ENCODE data around the gene CD83. TPM values are rescaled to one million over a fixed set of nuclear protein-coding genes. Genes with fewer than 3 reads are reported as not detected.

Gene CD83
- total RNA-seq, 1 experiment from 2014 or later, result 5.5 TPM

DNA sequence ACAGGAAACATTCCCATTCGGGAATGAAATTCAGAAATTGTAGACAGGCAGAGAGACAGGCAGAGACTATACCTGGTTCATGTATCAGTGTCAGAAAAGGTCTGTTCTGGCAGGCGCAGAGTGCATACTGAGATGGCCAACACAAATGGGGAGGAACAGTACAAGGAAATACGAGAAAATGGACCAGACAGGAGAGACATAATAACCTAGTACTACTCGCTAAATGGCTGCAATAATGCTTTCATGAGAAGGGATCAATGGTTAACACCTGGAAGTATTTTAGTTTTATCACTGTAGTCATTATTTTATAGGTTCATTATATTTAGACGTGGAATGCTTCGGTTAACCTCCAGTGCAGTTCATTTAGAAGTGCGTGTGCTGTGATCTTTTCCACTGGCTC, 58.9 kb downstream of the CD83 start:
- H3K4me3 Mint-ChIP-seq, result no peak overlapping the region
- peaks cover 13% of the 10 kb centered on the region for H3K36me3 Mint-ChIP-seq
- TF ChIP-seq TP53 (CRISPR knock-in tag; IDR thresholded peaks at IDR 0.05) (no peak), ESRRA (CRISPR knock-in tag; IDR thresholded peaks at IDR 0.05; ENCODE audit: borderline replicate concordance) (no peak), ZNF416 (CRISPR knock-in tag; IDR thresholded peaks at IDR 0.05) (no peak), NR1H2 (CRISPR knock-in tag; IDR thresholded peaks at IDR 0.05) (no peak)
- H3K4me1 Mint-ChIP-seq, result no peaks in the 10 kb centered on the region
- no peak overlapping the region for H3K27ac Mint-ChIP-seq
- POLR2A ChIA-PET, result no interaction called here
- H3K27me3 Mint-ChIP-seq (ENCODE audit: low read depth), result no peaks in the 10 kb centered on the region
- H3K9me3 Mint-ChIP-seq, result peaks cover 12% of the 10 kb centered on the region
- CTCF ChIA-PET, result no interaction called here
- no peak for DNase-seq (ENCODE audit: low spot score)
- ATAC-seq, result no peak

GRCh38 chr6:14177413-14178082, 60.0 kb downstream of the CD83 start:
- Mint-ChIP-seq H3K27me3 (ENCODE audit: low read depth) (no peaks in the 10 kb centered on the region), H3K36me3 (0 out of 2 replicates have a peak, but pooled peaks cover 7% of the 10 kb centered on the region), H3K9me3 (peaks cover 6% of the 10 kb centered on the region), H3K4me3 (no peak overlapping the region), H3K27ac (no peak overlapping the region), H3K4me1 (no peaks in the 10 kb centered on the region)
- DNase-seq (ENCODE audit: low spot score) (no peak), ATAC-seq (no peak)
- TF ChIP-seq SMAD4 (CRISPR knock-in tag; IDR thresholded peaks at IDR 0.05) (no peak), FOXP4 (CRISPR knock-in tag; IDR thresholded peaks at IDR 0.05) (no peak), SOX15 (CRISPR knock-in tag; IDR thresholded peaks at IDR 0.05) (no peak), E2F1 (CRISPR knock-in tag; IDR thresholded peaks at IDR 0.05) (no peak), MXD4 (CRISPR knock-in tag; IDR thresholded peaks at IDR 0.05; ENCODE audit: borderline replicate concordance) (no peak), ZNF121 (CRISPR knock-in tag; IDR thresholded peaks at IDR 0.05) (no peak), GABPB1 (CRISPR knock-in tag; IDR thresholded peaks at IDR 0.05) (no peak), NR1H2 (CRISPR knock-in tag; IDR thresholded peaks at IDR 0.05) (no peak)
- ChIA-PET POLR2A (no interaction called here), CTCF (interaction anchor here (1.7 kb wide), 1 partner anchor 33 kb away, joined by 3 read pairs; no protein-coding TSS in a partner anchor)

DNA sequence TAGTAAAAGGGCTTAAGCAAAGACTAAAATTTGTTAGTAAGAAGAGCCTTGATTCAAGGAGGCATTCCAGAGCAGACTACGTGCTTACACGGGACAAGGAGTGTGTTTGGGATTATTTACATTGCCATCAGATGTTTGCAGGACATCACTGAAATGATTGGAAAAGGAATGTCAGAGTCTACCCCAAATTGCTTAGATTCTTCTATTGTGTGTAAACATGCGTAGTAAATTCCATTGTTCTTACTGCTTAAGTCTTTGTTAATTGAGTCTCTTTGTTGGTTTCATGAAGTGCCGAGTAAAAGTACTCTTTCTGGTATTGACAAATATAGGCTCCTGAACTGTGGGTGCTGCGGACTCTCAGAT, 60.5 kb downstream of the CD83 start:
- Mint-ChIP-seq H3K4me1 (no peaks in the 10 kb centered on the region), H3K4me3 (no peak overlapping the region), H3K27me3 (ENCODE audit: low read depth) (no peaks in the 10 kb centered on the region), H3K9me3 (peaks cover under 1% of the 10 kb centered on the region), H3K27ac (no peak overlapping the region), H3K36me3 (0 out of 2 replicates have a peak, but pooled peaks cover 3% of the 10 kb centered on the region)
- no peak for ATAC-seq
- POLR2A ChIA-PET, result no interaction called here
- DNase-seq (ENCODE audit: low spot score), result no peak
- CTCF ChIA-PET, result interaction anchor here (1.7 kb wide), 1 partner anchor 33 kb away, joined by 3 read pairs; no protein-coding TSS in a partner anchor
- TF ChIP-seq CTCF (IDR thresholded peaks at IDR 0.05) (no peak), ATF6 (CRISPR knock-in tag; IDR thresholded peaks at IDR 0.05) (no peak), ZNF219 (CRISPR knock-in tag; IDR thresholded peaks at IDR 0.05; ENCODE audit: borderline replicate concordance) (no peak), TCF7 (CRISPR knock-in tag; IDR thresholded peaks at IDR 0.05; ENCODE audit: low read depth) (no peak), ELF4 (CRISPR knock-in tag; IDR thresholded peaks at IDR 0.05; ENCODE audit: low read depth) (no peak), USF1 (CRISPR knock-in tag; IDR thresholded peaks at IDR 0.05) (no peak), ATF2 (CRISPR knock-in tag; IDR thresholded peaks at IDR 0.05; ENCODE audit: borderline replicate concordance, low read depth) (no peak)
- TF ChIP-seq, protein P1, sequence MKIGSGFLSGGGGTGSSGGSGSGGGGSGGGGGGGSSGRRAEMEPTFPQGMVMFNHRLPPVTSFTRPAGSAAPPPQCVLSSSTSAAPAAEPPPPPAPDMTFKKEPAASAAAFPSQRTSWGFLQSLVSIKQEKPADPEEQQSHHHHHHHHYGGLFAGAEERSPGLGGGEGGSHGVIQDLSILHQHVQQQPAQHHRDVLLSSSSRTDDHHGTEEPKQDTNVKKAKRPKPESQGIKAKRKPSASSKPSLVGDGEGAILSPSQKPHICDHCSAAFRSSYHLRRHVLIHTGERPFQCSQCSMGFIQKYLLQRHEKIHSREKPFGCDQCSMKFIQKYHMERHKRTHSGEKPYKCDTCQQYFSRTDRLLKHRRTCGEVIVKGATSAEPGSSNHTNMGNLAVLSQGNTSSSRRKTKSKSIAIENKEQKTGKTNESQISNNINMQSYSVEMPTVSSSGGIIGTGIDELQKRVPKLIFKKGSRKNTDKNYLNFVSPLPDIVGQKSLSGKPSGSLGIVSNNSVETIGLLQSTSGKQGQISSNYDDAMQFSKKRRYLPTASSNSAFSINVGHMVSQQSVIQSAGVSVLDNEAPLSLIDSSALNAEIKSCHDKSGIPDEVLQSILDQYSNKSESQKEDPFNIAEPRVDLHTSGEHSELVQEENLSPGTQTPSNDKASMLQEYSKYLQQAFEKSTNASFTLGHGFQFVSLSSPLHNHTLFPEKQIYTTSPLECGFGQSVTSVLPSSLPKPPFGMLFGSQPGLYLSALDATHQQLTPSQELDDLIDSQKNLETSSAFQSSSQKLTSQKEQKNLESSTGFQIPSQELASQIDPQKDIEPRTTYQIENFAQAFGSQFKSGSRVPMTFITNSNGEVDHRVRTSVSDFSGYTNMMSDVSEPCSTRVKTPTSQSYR (CRISPR knock-in tag; IDR thresholded peaks at IDR 0.05), result no peak

All from WTC11 (cell line).